Testis (tissue), 3 donors: ENCODE data around the gene PDZK1IP1. TPM values are rescaled to one million over a fixed set of nuclear protein-coding genes. Genes with fewer than 3 reads are reported as not detected.

Experiments used
- DNase-seq: peaks from one replicate; pipeline ENCODE4 v3.0.0-alpha.2; 2019
- H3K27ac ChIP-seq, 2 donors: fragments of 200-600 bp; sonication (generic); one replicate each; pipeline ENCODE4 v1.5.1; 2019
- H3K27me3 ChIP-seq: fragments of 200-600 bp; sonication (generic); one replicate; pipeline ENCODE4 v1.5.1; 2019
- H3K36me3 ChIP-seq: fragments of 200-600 bp; sonication (generic); one replicate; pipeline ENCODE4 v1.5.1; 2017; ENCODE audit warnings: low read depth; ENCODE audit errors: missing control alignments
- H3K4me1 ChIP-seq: fragments of 200-600 bp; sonication (generic); one replicate; pipeline ENCODE4 v1.5.1; 2019
- H3K4me3 ChIP-seq, 2 donors: fragments of 200-600 bp; sonication (generic); one replicate each; pipeline ENCODE4 v1.5.1; 2017 to 2019
- H3K9me3 ChIP-seq: fragments of 200-600 bp; sonication (generic); one replicate; pipeline ENCODE4 v1.5.1; 2017
- CTCF ChIP-seq, 3 experiments: fragments of 450-650 bp in 2 of 3; fragments of 200-600 bp in 1 of 3; sonication (generic) in 1 of 3; IDR thresholded peaks; one replicate each; pipeline ENCODE4 v1.5.1; 2016 to 2019; ENCODE audit warnings: antibody characterized with exemption in 3 of 3, mild to moderate bottlenecking in 2 of 3, moderate library complexity in 1 of 3
- POLR2A ChIP-seq: fragments of 450-650 bp; IDR thresholded peaks from one replicate; pipeline ENCODE4 v1.6.1; 2017; ENCODE audit warnings: antibody characterized with exemption, mild to moderate bottlenecking, moderate library complexity
- WGBS, 2 donors: methylation state at CpG; one replicate each; pipeline ENCODE4 v1.1.5; 2018; 5-methylcytosine and 5-hydroxymethylcytosine counted together
- intact Hi-C: fragments of 100-400 bp; cut with DNase I; formaldehyde crosslinking; loops from one replicate; pipeline ENCODE4 v1.15.1; 2023; ENCODE audit warnings: low total_unique reads
- polyA plus RNA-seq: library from polyadenylated mRNA; stranded (reverse); fragments of 350-450 nt; fragmentation: Illumina TruSeq; extraction: RNeasy Lipid Tissue Mini Kit (QIAGEN cat#74804); gene quantifications from one replicate; pipeline ENCODE4 v1.2.3, GENCODE V29; 2014; ENCODE audit warnings: low read depth, low replicate concordance; ENCODE audit not compliant: insufficient read depth
- total RNA-seq, 2 donors: library from RNA; depleted of rRNA; stranded (reverse); fragments of >200 nt; gene quantifications; one replicate each; pipeline ENCODE4 v1.2.3, GENCODE V29; 2016

PDZK1IP1 gene
- total and polyA plus RNA-seq, 3 donors from 2014 or later, result 1.5 to 13.9 (median 8.6) TPM

GRCh38 chr1:47137198-47137597, 52.6 kb downstream of the PDZK1IP1 start, which contains the start of gene CYP4A22:
Gene CYP4A22 (plus strand): TSS chr1:47137441. CDS start chr1:47137486, 45 bp downstream.
- Histone ChIP-seq H3K27me3 (no peaks in the 10 kb centered on the region), H3K36me3 (no peaks in the 10 kb centered on the region), H3K4me3 (no peak within 1 kb of the TSS), H3K9me3 (no peaks in the 10 kb centered on the region), H3K27ac (no peak within 1 kb of the TSS), H3K4me1 (no peaks in the 10 kb centered on the region)
- intact Hi-C loops, result no loop called here
- WGBS, 2 donors, result 68 to 93% methylated on average over 2 to 4 of the region's 4 CpGs
- TF ChIP-seq CTCF (IDR thresholded peaks at IDR 0.05), result no peak
- no peak for TF ChIP-seq POLR2A
- no peak for DNase-seq

Other genes with a start within 250 kb of the PDZK1IP1 start
- gene CYP4A11, start 248.6 kb downstream of the PDZK1IP1 start, total RNA-seq, result under 1 TPM in 1 of 2 donors, not detected in 1; 0.16 TPM
- gene CYP4A11, start 248.6 kb downstream of the PDZK1IP1 start, polyA plus RNA-seq, result not detected
- gene CYP4X1, start 166.4 kb downstream of the PDZK1IP1 start, total RNA-seq, result 10 to 100 TPM in 1 of 2 donors, 1 to 10 TPM in 1; 9.4 to 10.4 TPM
- 7.5 TPM for gene CYP4X1, start 166.4 kb downstream of the PDZK1IP1 start, polyA plus RNA-seq
- 1 to 10 TPM in 1 of 2 donors, under 1 TPM in 1; 0.68 to 2.4 TPM for gene CYP4Z1, start 122.8 kb downstream of the PDZK1IP1 start, total RNA-seq
- gene CYP4Z1, start 122.8 kb downstream of the PDZK1IP1 start, polyA plus RNA-seq, result 1.0 TPM
- gene CYP4A22, start 52.6 kb downstream of the PDZK1IP1 start, total RNA-seq, result under 1 TPM in 1 of 2 donors, not detected in 1; 0.31 TPM
- gene CYP4A22, start 52.6 kb downstream of the PDZK1IP1 start, polyA plus RNA-seq, result 0.22 TPM
- gene TAL1, start 42.2 kb upstream of the PDZK1IP1 start, total RNA-seq, result 1 to 10 TPM; 1.7 to 3.5 TPM
- gene TAL1, start 42.2 kb upstream of the PDZK1IP1 start, polyA plus RNA-seq, result 2.3 TPM
- 10 to 100 TPM; 11.5 to 20.4 TPM for gene STIL, start 124.1 kb upstream of the PDZK1IP1 start, total RNA-seq
- 12.0 TPM for gene STIL, start 124.1 kb upstream of the PDZK1IP1 start, polyA plus RNA-seq
- gene CMPK1, start 143.8 kb upstream of the PDZK1IP1 start, total RNA-seq, result 10 to 100 TPM; 35.1 to 37.0 TPM
- gene CMPK1, start 143.8 kb upstream of the PDZK1IP1 start, polyA plus RNA-seq, result 36.1 TPM
- 1 to 10 TPM in 1 of 2 donors, under 1 TPM in 1; 0.63 to 1.4 TPM for gene FOXE3, start 226.2 kb upstream of the PDZK1IP1 start, total RNA-seq
- gene FOXE3, start 226.2 kb upstream of the PDZK1IP1 start, polyA plus RNA-seq, result 1.2 TPM
- 1 to 10 TPM in 1 of 2 donors, under 1 TPM in 1; 0.99 to 1.3 TPM for gene FOXD2, start 248.0 kb upstream of the PDZK1IP1 start, total RNA-seq
- 0.26 TPM for gene FOXD2, start 248.0 kb upstream of the PDZK1IP1 start, polyA plus RNA-seq